HG02840 (cell line): Measurements from ENCODE around the gene ANAPC2.
A peak's percentile ranks its signal among the peaks of the same experiment; 100 is the strongest.

ENCODE experiments used
- ATAC-seq: cut with Tn5 transposase; IDR thresholded peaks from one replicate; pipeline ENCODE4 v1.9.1; 2021; ENCODE audit warnings: mild to moderate bottlenecking, moderate library complexity, moderate number of reproducible peaks; ENCODE audit not compliant: unreplicated experiment, low FRiP score

The ANAPC2 gene

DNA sequence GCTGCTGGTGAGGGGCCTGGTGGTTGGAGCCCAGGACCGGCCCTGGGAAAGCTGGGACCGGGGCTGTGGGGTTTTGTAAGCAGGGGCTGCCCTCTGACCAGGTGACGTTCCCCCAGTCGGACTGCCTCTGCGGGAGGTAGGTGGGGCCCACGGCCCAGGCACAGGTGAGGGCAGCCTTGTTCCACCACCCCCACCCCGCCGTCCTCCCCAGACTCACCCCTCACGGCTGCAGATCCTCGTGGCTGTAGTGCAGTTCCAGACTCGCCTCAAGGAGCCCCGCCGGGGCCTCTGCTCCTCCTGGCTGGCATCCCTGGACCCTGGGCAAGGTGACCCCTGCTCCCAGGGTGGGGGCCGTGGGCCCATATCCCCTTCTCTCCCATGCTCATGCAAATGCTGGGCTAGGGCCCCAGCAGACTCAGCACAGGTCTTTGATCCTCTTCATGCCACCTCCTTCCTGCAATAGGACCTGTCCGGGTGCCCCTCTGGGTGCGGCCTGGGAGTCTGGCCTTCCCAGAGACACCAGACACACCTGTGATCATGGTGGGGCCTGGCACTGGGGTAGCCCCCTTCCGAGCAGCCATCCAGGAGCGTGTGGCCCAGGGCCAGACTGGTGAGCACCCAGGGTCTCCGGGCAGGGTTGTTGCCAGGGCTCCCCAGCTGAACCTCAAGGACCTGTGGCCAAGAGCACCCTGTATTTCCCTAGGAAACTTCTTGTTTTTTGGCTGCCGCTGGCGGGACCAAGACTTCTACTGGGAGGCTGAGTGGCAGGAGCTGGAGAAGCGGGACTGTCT lies 27.0 kb upstream of the ANAPC2 start:
- ATAC-seq: no peak

DNA sequence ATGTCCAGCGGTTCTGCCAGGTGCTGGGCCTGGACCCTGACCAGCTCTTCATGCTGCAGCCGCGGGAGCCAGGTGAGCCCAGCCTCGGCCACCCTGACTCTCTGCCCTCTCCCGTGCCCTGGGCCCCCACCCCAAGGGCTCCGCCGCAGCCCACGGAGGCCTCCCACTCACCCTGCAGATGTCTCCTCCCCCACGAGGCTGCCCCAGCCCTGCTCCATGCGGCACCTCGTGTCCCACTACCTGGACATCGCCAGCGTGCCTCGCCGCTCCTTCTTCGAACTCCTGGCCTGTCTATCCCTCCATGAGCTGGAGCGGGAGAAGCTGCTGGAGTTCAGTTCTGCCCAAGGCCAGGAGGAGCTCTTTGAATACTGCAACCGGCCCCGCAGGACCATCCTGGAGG lies 26.3 kb upstream of the ANAPC2 start:
- no peak for ATAC-seq

DNA sequence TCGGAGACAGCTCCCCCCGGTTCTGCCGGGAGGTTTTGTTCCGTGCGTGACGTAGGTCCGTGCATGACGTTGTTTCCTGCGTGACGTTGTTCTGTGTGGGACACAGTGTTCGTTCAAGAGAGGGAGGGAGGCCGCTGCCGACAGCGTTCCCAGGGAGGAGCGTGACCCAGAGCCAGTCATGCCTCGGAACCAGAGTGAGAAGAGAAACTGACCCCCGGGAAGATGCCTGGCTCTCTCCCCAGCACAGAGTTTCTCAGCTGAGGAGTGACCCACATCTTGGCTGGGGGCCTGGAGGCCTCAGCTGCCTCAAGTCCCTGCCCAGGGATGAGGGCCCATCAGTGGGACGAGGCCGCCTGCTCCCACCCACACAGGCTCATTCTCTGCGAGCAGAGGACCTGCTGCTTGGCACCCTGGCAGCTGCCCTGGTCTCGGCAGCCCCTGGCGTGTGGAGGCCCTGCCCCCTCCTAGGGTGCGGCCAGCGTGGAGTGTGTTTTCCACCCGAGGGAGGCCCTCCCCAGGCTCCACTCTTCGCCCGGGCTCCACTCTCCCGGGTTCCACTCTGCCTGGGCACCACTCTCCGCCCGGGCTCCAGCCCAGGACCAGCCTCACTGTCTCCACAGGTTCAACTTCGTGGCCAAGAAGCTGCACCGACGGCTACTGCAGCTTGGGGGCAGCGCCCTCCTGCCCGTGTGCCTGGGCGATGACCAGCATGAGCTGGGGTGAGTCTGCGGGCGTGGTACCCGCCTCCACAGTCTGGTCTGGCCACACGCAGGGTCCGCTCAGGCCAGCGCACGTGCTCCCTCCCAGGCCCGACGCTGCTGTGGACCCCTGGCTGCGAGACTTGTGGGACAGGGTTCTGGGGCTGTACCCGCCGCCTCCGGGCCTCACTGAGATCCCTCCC lies 25.1 kb upstream of the ANAPC2 start:
- ATAC-seq: no peak

DNA sequence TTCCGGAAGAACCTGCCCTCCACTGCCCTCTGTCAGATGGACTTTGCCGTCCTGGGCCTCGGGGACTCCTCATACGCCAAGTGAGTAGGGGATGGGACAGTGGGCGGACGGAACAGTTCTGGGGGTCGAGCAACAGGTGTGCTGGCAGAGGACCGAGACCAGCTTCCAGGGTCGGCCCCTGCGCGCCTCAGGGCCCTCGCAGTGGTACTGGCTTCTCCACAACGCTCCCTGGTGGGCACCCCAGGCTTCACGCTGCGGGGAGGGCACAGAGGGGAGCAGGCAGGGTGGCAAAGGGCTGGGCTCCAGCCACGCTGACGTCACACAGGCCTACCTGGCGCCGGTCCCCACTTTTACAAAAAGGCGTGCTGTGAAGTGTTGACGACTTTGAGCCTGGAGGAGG lies 24.2 kb upstream of the ANAPC2 start:
- no peak for ATAC-seq

DNA sequence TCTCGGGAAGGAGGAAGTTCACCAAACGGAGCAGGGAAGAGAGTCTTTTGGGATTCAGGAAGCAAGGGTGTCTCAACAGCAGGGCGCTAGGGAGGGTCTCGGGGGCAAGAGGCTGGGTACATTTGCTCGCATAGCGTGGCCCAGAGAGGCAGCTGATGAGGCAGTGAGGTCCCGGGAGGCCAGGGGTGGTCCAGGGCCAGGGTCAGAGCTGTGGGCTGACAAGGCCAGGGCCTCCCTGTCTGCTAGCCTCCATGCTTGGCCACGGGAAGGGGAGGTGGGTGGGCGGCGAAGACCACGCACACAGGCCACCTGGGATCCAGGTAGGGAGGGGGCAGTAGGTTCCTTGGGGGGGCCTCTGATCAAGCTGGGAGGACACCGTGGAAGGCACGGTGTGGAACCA lies 23.2 kb upstream of the ANAPC2 start:
- no peak for ATAC-seq

DNA sequence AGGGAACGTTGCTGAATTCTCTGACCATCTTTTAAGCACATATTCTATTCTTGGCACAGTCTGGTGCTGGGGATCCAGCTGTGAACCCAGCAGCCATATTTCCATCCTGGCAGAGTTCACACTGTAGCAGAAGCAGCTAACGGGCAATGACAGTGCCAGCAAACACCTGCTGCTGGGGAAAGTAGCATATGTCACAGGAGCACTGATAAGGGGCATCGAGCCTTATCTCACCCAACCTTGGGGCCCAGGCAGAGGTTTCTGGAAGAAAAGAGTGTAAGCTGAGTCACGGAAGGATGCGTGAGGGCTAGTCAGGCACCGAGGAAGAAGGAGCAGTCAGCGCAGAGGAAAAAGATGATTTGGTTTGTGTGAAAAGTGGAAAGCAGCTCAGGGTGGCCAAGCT lies 18.2 kb upstream of the ANAPC2 start:
- ATAC-seq: no peak

DNA sequence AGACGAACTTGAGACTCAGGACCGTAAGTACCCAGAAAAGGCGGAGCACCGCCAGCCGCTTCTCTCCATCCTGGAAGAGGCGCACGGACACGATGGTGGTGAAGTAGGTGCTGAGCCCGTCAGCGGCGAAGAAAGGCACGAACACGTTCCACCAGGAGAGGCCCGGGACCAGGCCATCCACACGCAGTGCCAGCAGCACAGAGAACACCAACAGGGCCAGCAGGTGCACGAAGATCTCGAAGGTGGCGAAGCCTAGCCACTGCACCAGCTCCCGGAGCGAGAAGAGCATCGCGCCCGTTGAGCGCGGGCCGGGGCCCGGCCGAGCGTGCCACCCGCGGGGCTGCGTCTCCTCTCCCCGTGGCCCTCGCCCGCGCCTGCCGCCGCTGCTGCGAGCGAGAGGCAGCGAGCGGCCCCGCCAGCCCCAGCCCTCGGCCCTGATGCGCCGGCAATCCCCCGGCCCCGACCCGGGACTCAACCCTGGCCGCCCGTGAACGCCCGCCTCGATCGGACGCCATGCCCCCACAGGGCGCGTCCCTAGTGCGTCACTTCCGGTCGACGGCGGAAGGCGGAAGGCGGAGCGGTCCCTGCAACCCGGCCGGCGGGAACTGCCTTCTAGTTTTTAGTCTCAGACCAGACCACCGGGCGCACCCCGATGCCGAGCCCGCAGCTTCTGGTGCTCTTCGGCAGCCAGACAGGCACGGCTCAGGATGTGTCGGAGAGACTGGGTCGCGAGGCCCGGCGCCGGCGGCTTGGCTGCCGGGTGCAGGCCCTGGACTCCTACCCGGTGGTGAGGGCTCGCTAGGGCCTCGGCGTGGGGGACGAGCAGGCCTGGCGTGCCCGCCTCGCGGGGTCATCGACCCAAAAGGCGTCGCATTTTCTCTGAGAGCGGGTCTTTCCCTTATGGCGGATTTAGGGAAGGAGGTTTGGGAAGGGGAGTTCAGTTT lies 17.0 kb upstream of the ANAPC2 start, which contains the start of the genes NDOR1 and TMEM203:
Gene NDOR1, plus strand, starts transcription at position 575 of the 944 bp plus-strand sequence. Its CDS starts 78 bp downstream, at position 653.
Gene TMEM203, minus strand, starts transcription at position 523 of the 944 bp plus-strand sequence. Its CDS starts 234 bp downstream, at position 289.
- peak; percentile 35 for ATAC-seq

DNA sequence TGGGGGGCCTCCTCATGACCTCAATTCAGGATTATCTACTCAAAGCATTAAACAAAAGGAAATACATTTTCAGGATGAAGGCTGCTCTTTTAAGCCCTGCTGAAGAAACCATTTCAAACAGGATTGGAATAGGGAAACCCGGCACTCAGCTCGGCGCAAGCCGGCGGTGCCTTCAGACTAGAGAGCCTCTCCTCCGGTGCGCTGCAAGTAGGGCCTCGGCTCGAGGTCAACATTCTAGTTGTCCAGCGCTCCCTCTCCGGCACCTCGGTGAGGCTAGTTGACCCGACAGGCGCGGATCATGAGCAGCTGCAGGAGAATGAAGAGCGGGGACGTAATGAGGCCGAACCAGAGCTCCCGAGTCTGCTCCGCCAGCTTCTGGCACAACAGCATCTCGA lies 16.4 kb upstream of the ANAPC2 start:
- no peak for ATAC-seq

DNA sequence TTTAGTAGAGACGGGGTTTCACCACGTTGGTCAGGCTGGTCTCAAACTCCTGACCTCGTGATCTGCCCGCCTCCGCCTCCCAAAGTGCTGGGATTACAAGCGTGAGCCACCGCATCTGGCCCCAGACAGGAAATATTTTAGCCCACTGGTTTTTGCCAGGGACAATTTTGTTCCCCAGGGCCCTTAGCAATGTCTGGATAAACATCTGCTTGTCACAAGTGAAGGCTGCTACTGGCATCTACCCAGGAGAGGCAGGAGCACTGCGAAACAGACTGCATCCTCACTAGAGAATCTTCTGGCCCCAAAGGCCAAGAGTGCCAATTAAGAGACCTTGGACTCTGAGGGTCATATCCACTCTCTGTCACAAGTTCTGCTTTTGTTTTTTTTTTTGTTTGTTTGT lies 14.6 kb upstream of the ANAPC2 start:
- no peak for ATAC-seq

DNA sequence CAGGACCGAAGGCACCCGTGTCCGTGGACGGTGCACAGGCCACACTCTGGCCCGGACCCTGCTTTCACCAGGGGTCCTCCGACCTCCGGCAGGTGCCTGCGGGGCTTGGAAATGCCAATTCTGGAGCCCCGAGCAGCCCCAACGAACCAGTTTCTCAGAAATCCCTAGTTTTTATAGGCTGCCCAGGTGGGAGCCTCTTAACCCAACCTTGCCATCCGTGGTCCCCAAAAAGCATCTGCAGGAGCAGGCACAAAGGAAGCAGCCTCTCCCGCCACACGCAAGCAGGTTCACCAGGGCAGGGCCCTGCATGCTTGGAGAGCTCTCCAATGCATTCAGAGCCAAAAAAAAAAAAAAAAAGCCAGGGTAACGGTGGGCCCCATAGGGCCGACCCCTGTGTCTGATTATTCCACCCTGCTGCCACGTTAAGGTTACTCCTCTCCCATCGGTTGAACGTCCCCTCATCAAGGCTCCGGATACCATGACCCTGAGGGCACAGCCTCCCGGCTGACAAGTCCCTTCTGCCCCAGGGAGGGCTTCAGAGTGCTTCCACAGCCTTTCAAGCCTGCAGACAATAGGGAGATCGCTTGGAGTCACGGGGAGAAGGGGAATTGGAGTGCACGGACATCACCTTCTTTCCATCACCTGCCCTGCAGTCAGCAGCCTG lies 13.0 kb upstream of the ANAPC2 start:
- no peak for ATAC-seq

DNA sequence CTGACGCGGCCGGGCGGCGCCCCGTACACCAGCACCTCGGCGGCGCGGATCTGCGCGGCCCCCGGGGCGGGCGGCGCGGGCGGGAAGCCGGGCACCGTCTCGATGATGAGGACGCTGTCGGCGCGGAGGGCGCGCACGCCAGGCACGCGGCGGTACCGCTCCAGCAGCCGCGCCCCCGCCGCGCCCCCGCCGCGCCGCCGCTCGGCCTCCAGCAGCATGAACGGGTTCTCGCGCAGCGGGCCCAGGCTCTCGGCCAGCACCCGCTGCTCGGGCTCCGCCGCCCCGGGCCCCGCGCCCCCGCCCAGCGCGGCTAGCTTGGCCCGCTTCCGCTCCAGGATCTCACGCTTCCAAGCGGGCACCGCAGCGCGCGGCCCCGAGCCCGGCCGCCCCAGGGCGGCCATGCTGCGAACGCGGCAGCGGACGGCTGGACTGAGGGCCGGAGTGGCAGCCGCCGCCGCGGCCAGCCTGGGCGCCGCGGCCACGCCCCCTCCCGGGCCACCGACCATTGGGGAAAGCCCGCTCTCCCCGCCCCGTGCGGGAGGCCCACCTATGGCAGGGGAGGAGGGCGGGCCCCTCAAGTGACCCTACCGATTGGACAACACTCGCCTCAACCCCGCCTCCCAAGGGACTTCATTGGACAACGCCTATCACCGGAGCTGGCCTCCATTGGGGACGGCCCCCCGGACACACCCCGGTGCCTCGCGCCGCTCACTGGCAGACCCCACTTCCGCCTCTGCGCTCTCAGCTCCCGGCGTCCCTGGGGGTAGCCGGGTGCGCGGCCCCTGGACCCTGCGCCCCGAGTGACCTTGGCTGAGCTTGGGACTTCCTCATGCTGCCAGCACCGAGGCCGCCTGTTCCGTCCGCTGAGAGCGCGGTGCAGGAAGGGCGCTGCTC lies 12.2 kb upstream of the ANAPC2 start, which contains the start of gene TPRN:
Gene TPRN, minus strand, starts transcription at position 431 of the 894 bp plus-strand sequence. Its CDS starts 30 bp downstream, at position 401.
- peak; percentile 87 for ATAC-seq

DNA sequence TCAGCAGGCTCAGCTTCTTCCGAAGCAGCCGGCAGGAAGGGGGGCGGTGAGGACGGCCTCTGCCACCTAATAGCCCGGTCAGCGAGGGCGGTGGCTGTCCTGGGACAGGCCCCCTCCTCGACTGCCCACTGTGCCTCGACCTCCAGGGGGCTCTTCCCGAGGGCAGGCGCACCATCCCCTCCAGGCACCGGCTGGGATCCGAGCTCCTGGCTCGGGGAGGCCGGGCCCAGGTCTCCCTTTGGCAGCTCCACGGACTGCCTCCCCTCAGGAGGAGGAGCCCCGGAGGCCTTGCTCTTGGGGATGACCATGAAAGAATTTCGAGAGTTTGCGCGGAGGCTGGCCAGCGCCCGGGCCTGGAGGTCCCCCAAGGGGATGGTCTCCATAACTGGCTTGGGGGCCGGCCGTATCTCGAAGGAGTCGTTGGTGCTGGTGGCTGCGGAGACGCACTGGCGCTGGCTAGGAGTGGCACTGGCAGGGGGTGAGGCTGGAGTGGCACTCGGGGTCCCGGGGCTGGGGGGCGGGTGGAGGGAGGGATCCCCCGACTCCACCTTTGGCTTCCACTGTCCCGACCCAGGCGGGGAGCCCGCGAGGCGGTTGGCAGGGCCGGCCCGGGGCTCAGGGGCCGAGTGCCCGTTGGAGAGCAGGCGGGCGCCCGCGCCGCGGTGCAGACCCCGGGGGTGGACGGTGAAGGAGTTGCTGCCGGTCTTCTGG lies 11.2 kb upstream of the ANAPC2 start:
- ATAC-seq: no peak

DNA sequence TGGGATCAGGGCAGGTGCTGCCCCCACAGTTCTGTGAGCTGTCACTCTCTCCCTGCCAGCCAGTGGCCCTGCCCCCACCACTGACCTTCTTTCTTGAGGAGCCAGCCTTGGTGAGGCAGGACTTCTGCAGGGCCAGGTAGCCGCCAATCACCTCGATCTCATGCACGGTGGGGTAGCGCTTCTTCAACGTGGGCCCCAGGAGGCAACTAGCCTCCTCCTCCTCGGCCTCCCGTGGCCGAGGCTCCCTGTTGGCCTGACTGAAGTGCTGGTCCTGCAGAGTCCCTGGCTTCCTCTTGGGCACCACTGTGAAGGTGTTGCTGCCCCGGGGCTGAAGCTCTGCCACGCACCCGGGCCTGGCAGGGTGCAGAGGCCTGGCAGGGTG lies 10.5 kb upstream of the ANAPC2 start:
- no peak for ATAC-seq

DNA sequence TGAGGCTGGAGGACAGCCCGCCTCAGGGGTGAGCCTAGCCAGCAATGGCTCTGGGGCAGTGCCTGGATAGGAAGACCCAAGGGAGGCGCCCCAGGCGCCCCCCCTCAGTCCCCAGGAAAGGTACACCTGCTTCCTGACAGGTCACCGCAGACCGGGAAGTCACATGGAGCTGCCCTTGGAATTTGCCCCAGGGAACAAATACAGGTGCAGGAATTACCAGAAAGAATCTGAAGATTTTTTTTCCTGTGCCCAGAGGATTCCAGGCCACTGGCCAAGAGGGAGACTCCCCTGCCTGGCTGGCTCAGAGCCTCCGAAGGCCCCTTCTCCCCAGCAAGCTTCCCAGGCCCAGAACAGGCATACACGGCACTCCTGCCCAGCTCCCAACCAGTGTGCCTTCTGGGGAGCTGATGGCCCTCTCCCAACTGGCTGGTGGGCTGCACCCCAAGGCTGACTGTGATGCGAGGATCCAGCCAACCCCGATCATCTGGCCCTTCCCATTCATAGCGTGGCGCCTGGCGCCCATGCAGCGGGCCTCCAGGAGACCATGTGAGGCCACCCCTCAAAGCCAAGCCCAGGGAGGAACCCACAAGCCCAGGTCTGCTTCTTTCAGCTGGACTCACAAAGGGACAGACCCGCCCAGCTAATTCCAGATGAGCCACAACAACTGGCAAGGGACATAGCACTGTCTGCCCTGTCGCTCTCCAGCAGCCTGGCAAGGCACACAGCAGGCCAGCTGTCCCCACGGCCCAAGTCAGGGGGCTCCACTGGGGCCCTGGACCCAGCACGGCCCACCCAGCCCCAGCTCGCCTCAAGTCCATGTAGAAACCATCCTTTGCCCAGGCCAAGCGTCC lies 9.9 kb upstream of the ANAPC2 start:
- no peak for ATAC-seq

DNA sequence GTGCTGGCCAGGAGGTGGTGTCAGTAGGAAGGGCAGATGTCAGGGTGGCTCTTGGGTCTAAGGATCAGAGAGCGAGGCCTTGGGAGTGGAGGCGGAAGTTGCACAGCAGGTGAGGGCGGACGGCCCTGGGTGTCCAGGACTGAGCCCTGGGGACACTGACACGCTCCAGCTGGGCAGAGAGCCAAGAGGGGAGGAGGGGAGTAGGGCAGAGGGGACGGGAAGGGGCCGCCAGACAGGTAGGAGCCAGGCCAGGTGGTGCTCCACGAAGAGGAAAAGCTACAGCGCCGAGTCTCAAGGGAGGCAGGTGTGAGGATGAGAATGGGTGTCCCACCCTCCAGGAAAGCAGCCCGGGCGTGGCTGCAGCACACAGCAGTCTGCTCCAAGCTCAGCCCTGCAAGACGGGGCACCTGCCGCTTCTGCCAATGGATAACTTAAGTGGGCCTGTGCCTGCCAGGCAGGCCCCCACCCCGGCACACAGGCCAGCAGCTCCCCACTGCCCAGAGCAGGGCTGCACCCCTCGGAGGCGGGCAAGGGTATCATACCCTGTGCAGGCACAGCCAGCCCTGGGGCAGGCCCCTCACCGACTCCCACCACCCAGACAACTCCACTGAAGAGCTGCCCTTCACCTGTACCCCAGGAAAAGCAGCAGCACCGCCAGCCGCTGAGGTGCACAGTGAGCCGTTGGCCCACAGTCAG lies 7.3 kb upstream of the ANAPC2 start:
- ATAC-seq: no peak

DNA sequence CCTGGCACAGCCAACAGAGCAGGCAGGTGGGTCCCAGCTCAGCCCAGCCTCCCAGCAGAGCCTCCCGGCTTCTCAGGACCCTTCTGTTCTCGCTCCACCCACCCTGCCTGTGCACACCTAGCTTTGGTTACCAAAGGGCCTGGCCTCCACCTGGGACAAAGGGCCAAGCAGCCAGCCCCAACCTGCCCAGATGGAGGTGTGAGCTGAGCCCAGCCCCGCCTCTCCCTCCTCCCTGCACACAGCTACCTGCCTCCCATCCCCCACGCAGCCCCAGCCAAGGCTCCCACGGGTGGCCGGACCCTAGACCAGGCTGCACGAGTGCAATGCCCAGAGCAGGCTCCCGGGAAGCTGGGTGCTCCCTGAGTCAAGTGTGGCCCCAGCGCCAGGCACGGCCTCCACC lies 6.5 kb upstream of the ANAPC2 start:
- no peak for ATAC-seq

DNA sequence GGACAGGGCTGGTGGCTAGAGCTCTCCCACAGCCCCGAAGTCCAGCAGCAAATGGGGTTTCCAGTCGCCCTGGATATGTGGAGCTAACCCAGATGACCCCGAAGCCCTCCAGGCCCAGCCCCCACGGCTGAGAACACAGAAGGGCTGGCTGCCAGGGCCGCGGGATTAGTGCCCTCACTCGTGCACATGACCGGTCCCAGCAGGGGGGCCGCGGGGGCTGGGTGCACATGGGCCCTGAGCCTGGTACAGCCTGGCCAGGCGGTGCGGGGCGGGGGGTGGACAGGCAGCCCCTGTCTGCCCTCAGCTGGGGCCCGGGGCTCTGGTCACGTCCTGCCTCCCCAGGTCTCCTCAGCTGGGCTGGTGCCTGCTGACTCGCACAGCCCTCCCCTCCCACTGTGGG lies 6.0 kb upstream of the ANAPC2 start:
- ATAC-seq: no peak
